GM18951 (cell line): ENCODE data around the gene ZHX3.

Experiments used
- POLR2A ChIP-seq: IDR thresholded peaks from 4 replicates; pipeline ENCODE4 v1.6.1; 2011; ENCODE audit warnings: mild to moderate bottlenecking; ENCODE audit not compliant: insufficient read length, insufficient read depth; ENCODE audit errors: extremely low read depth
- in situ Hi-C: fragments of 300-500 bp; cut with MboI; formaldehyde crosslinking; loops from one replicate; pipeline ENCODE4 v1.12.0; 2022; ENCODE audit warnings: low sequenced_read_pairs, mixed read lengths, inconsistent platforms; ENCODE audit not compliant: unreplicated experiment

ZHX3 gene

GRCh38 chr20:41180599-41181333, 136.8 kb downstream of the ZHX3 start:
- TF ChIP-seq POLR2A, result no peak
- in situ Hi-C loops, result no loop called here

- in situ Hi-C loops, result no loop called here
- TF ChIP-seq POLR2A, result no peak
Measured at GRCh38 chr20:41179961-41180360, 137.6 kb downstream of the ZHX3 start.

GRCh38 chr20:41178904-41179432, 138.6 kb downstream of the ZHX3 start:
- TF ChIP-seq POLR2A, result no peak
- in situ Hi-C loops, result no loop called here

- in situ Hi-C loops, result no loop called here
- no peak for TF ChIP-seq POLR2A
Measured at GRCh38 chr20:41178495-41178894, 139.0 kb downstream of the ZHX3 start.

GRCh38 chr20:41177636-41178035, 139.9 kb downstream of the ZHX3 start:
- in situ Hi-C loops, result no loop called here
- no peak for TF ChIP-seq POLR2A

- in situ Hi-C loops, result no loop called here
- no peak for TF ChIP-seq POLR2A
Measured at GRCh38 chr20:41176711-41177552, 140.6 kb downstream of the ZHX3 start.

GRCh38 chr20:41175727-41176330, 141.7 kb downstream of the ZHX3 start:
- in situ Hi-C loops, result no loop called here
- TF ChIP-seq POLR2A, result no peak

GRCh38 chr20:41175201-41175651, 142.3 kb downstream of the ZHX3 start:
- in situ Hi-C loops, result no loop called here

GRCh38 chr20:41174782-41175181, 142.7 kb downstream of the ZHX3 start:
- in situ Hi-C loops, result loop anchor here (5.0 kb wide), 1 partner anchor 163 kb away; no protein-coding TSS in a partner anchor

More at GRCh38 chr20:41175201-41175651, 142.3 kb downstream of the ZHX3 start:
- TF ChIP-seq POLR2A, result no peak

GRCh38 chr20:41174373-41174772, 143.2 kb downstream of the ZHX3 start:
- in situ Hi-C loops, result loop anchor here (5.0 kb wide), 1 partner anchor 163 kb away; no protein-coding TSS in a partner anchor
- no peak for TF ChIP-seq POLR2A

More at GRCh38 chr20:41174782-41175181, 142.7 kb downstream of the ZHX3 start:
- no peak for TF ChIP-seq POLR2A

GRCh38 chr20:41173791-41174341, 143.7 kb downstream of the ZHX3 start:
- no peak for TF ChIP-seq POLR2A
- in situ Hi-C loops, result loop anchor here (5.0 kb wide), 1 partner anchor 163 kb away; no protein-coding TSS in a partner anchor

- in situ Hi-C loops, result loop anchor here (5.0 kb wide), 1 partner anchor 164 kb away; no protein-coding TSS in a partner anchor
- no peak for TF ChIP-seq POLR2A
Measured at GRCh38 chr20:41173161-41173721, 144.3 kb downstream of the ZHX3 start.
